ENCODE results near the gene GAREM1. TPM values are rescaled to one million over a fixed set of nuclear protein-coding genes. Genes with fewer than 3 reads are reported as not detected.
A peak's percentile ranks its signal among the peaks of the same experiment; 100 is the strongest.
"Not testable (repeated sequence)": the region's sequence is repeated elsewhere in the genome, so short reads cannot be mapped to it uniquely, and the experiment has no call there.

Gene GAREM1
- total and polyA plus RNA-seq, 9 of the 15 experiments (the other 6 are each of a cell fraction or from before 2014, with no cell fraction given): 0.03 to 0.33 (median 0.07) TPM; not detected in 1

DNA sequence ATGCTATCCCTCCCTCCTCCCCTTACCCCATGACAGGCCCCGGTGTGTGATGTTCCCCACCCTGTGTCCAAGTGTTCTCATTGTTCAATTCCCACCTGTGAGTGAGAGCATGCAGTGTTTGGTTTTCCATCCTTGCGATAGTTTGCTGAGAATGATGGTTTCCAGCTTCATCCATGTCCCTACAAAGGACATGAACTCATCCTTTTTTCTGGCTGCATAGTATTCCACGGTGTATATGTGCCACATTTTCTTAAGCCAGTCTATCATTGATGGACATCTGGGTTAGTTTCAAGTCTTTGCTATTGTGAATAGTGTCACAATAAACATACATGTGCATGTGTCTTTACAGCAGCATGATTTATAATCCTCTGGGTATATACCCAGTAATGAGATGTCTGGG is 129.6 kb downstream of the GAREM1 start:
- H3K79me2 ChIP-seq (ENCODE audit: control insufficient read depth, insufficient read depth, low read length); H4K20me1 ChIP-seq (replicated peaks; ENCODE audit: control insufficient read depth, insufficient read depth, low read length); BruUV-seq (replicated peaks); H3K9ac ChIP-seq (ENCODE audit: insufficient read depth in 1 of 2, low read depth in 2 of 2, low read length in 2 of 2); ATAC-seq; DNase-seq (ENCODE audit: extremely low read depth in 1 of 4, low spot score in 3 of 4); H3K9me3 ChIP-seq (replicated peaks; ENCODE audit: control insufficient read depth, insufficient read depth, low read depth, low read length); FAIRE-seq; H3K4me1 ChIP-seq (replicated peaks in 1 of 2; ENCODE audit: control insufficient read depth in 2 of 2, insufficient read depth in 2 of 2, low read length in 2 of 2); H3K4me3 ChIP-seq; H3K4me2 ChIP-seq (ENCODE audit: insufficient read depth, low read length); POLR2A ChIA-PET; H3K9me1 ChIP-seq (ENCODE audit: control insufficient read depth, insufficient read depth, low read length); CTCF ChIA-PET (ENCODE audit: low intra/inter-chr PET ratio); in situ Hi-C loops (cut with MboI); H3K36me3 ChIP-seq (ENCODE audit: control insufficient read depth, insufficient read depth, low read length); H2AFZ ChIP-seq (ENCODE audit: low read depth, low read length); intact Hi-C loops (cut with micrococcal nuclease); H3K27me3 ChIP-seq (ENCODE audit: control insufficient read depth in 2 of 2, insufficient read depth in 2 of 2, low read length in 2 of 2); H3K27ac ChIP-seq (ENCODE audit: extremely low read depth, low read depth, low read length): not testable (repeated sequence)
- 7% methylated on average over 3 of the region's 3 CpGs for WGBS (ENCODE audit: insufficient coverage, low coverage, missing lambda C conversion rate)
- peak; percentile 48 for TF ChIP-seq ZNF146 (CRISPR knock-in tag; IDR thresholded peaks at IDR 0.05; ENCODE audit: unreplicated experiment)

DNA sequence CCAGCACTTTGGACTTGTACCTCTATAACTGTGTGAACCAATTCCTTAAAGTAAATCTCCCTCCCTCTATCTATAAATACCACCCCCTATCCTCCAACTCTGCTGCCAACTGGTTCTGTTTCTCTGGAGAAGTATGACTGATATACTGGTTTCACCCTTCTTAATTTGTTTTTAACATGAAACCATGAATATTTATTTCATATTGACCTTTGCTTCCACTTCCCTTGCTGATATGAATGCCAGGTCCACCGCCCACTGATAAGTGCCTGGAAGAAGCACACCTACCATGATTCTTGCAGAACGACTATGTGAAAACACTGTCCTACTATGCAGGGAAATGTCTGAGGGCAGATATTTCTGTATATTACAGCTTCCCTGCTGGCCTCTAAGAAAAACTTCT is 131.6 kb downstream of the GAREM1 start:
- 0% methylated on average over 2 of the region's 2 CpGs for WGBS (ENCODE audit: insufficient coverage, low coverage, missing lambda C conversion rate)
- no peak overlapping the region for H3K27ac ChIP-seq (ENCODE audit: extremely low read depth, low read depth, low read length)
- H3K4me2 ChIP-seq (ENCODE audit: insufficient read depth, low read length): no peak overlapping the region
- H3K4me1 ChIP-seq (replicated peaks in 1 of 2; ENCODE audit: control insufficient read depth in 2 of 2, insufficient read depth in 2 of 2, low read length in 2 of 2): no peaks in the 10 kb centered on the region
- FAIRE-seq: no peak
- no peaks in the 10 kb centered on the region for H3K9me3 ChIP-seq (replicated peaks; ENCODE audit: control insufficient read depth, insufficient read depth, low read depth, low read length)
- BruUV-seq (replicated peaks): no TSS peak
- H3K36me3 ChIP-seq (ENCODE audit: control insufficient read depth, insufficient read depth, low read length): no peaks in the 10 kb centered on the region
- no peaks in the 10 kb centered on the region for H4K20me1 ChIP-seq (replicated peaks; ENCODE audit: control insufficient read depth, insufficient read depth, low read length)
- CTCF ChIA-PET (ENCODE audit: low intra/inter-chr PET ratio): no interaction called here
- intact Hi-C loops (cut with micrococcal nuclease): loop anchor here (10.0 kb wide), 1 partner anchor 136 kb away; the partner anchor contains the start of gene GAREM1
- H3K27me3 ChIP-seq (ENCODE audit: control insufficient read depth in 2 of 2, insufficient read depth in 2 of 2, low read length in 2 of 2): peaks cover 0 to 4% of the 10 kb centered on the region in 2 experiments; a peak in 2 of 5 replicates
- H3K79me2 ChIP-seq (ENCODE audit: control insufficient read depth, insufficient read depth, low read length): no peaks in the 10 kb centered on the region
- TF ChIP-seq NCOA4 (IDR thresholded peaks at IDR 0.05; ENCODE audit: partially characterized antibody) (no peak), HLTF (IDR thresholded peaks at IDR 0.05) (no peak), GTF2E2 (tag; IDR thresholded peaks at IDR 0.05) (no peak), FOXJ3 (CRISPR knock-in tag; IDR thresholded peaks at IDR 0.05) (no peak), NFYB (IDR thresholded peaks at IDR 0.05; ENCODE audit: extremely low read depth, insufficient read length) (no peak), LEF1 (IDR thresholded peaks at IDR 0.05) (no peak), PML (IDR thresholded peaks at IDR 0.05; ENCODE audit: low read length) (no peak), BMI1 (IDR thresholded peaks at IDR 0.05; ENCODE audit: low read length) (no peak), ZC3H4 (CRISPR knock-in tag; IDR thresholded peaks at IDR 0.05; ENCODE audit: borderline replicate concordance) (no peak), MYNN (IDR thresholded peaks at IDR 0.05) (no peak), MYNN (CRISPR knock-in tag; IDR thresholded peaks at IDR 0.05) (no peak), MCM2 (IDR thresholded peaks at IDR 0.05; ENCODE audit: low read depth) (no peak), ZNF316 (IDR thresholded peaks at IDR 0.05) (no peak), MTA3 (IDR thresholded peaks at IDR 0.05; ENCODE audit: borderline replicate concordance) (no peak), ZNF785 (CRISPR knock-in tag; IDR thresholded peaks at IDR 0.05) (no peak), XRCC4 (IDR thresholded peaks at IDR 0.05; ENCODE audit: extremely low read depth, insufficient read depth, insufficient read length) (no peak)
- TF ChIP-seq, protein P1, sequence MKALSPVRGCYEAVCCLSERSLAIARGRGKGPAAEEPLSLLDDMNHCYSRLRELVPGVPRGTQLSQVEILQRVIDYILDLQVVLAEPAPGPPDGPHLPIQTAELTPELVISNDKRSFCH (CRISPR knock-in tag; IDR thresholded peaks at IDR 0.05): no peak
- TF ChIP-seq, protein P1 (tag; IDR thresholded peaks at IDR 0.05): no peak
- TF ChIP-seq, protein P2, sequence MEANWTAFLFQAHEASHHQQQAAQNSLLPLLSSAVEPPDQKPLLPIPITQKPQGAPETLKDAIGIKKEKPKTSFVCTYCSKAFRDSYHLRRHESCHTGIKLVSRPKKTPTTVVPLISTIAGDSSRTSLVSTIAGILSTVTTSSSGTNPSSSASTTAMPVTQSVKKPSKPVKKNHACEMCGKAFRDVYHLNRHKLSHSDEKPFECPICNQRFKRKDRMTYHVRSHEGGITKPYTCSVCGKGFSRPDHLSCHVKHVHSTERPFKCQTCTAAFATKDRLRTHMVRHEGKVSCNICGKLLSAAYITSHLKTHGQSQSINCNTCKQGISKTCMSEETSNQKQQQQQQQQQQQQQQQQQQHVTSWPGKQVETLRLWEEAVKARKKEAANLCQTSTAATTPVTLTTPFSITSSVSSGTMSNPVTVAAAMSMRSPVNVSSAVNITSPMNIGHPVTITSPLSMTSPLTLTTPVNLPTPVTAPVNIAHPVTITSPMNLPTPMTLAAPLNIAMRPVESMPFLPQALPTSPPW (CRISPR knock-in tag; IDR thresholded peaks at IDR 0.05): no peak
- no peak overlapping the region for H2AFZ ChIP-seq (ENCODE audit: low read depth, low read length)
- no peak for ATAC-seq
- H3K9ac ChIP-seq (ENCODE audit: insufficient read depth in 1 of 2, low read depth in 2 of 2, low read length in 2 of 2): no peak overlapping the region
- no peak for DNase-seq (ENCODE audit: extremely low read depth in 1 of 4, low spot score in 3 of 4)
- in situ Hi-C loops (cut with MboI): no loop called here
- POLR2A ChIA-PET: no interaction called here
- H3K4me3 ChIP-seq: no peak overlapping the region
- H3K9me1 ChIP-seq (ENCODE audit: control insufficient read depth, insufficient read depth, low read length): no peaks in the 10 kb centered on the region
